ENCODE measurements around the gene LPA. TPM values are rescaled to one million over a fixed set of nuclear protein-coding genes. Genes with fewer than 3 reads are reported as not detected.
"Not testable (repeated sequence)": the region's sequence is repeated elsewhere in the genome, so short reads cannot be mapped to it uniquely, and the experiment has no call there.

LPA gene
- total RNA-seq, 1 donor from 2014 or later: not detected

GRCh38 chr6:160534050-160534696 is 129.9 kb downstream of the LPA start:
- Mint-ChIP-seq H3K4me3 (ENCODE audit: unreplicated experiment) (no peak overlapping the region), H3K36me3 (ENCODE audit: low read depth) (no peaks in the 10 kb centered on the region), H3K27me3 (ENCODE audit: low read depth) (peaks cover 14% of the 10 kb centered on the region), H3K9me3 (ENCODE audit: low read depth) (peaks cover 10% of the 10 kb centered on the region), H3K27ac (ENCODE audit: unreplicated experiment) (no peak overlapping the region), H3K4me1 (ENCODE audit: low read depth) (no peaks in the 10 kb centered on the region)
- TF ChIP-seq CTCF (IDR thresholded peaks at IDR 0.05): peak; percentile 98
- DNase-seq (ENCODE audit: low spot score): no peak

- peaks cover 13% of the 10 kb centered on the region for H3K9me3 Mint-ChIP-seq (ENCODE audit: low read depth)
- no peak for TF ChIP-seq CTCF (IDR thresholded peaks at IDR 0.05)
- H3K4me1 Mint-ChIP-seq (ENCODE audit: low read depth): no peaks in the 10 kb centered on the region
- no peak for DNase-seq (ENCODE audit: low spot score)
- H3K36me3 Mint-ChIP-seq (ENCODE audit: low read depth): no peaks in the 10 kb centered on the region
- no peak overlapping the region for H3K4me3 Mint-ChIP-seq (ENCODE audit: unreplicated experiment)
- H3K27me3 Mint-ChIP-seq (ENCODE audit: low read depth): peaks cover 12% of the 10 kb centered on the region
- no peak overlapping the region for H3K27ac Mint-ChIP-seq (ENCODE audit: unreplicated experiment)
Observed at GRCh38 chr6:160532315-160532714, 131.8 kb downstream of the LPA start.

- peaks cover 12% of the 10 kb centered on the region for H3K27me3 Mint-ChIP-seq (ENCODE audit: low read depth)
- no peak for DNase-seq (ENCODE audit: low spot score)
- peaks cover 13% of the 10 kb centered on the region for H3K9me3 Mint-ChIP-seq (ENCODE audit: low read depth)
- H3K4me1 Mint-ChIP-seq (ENCODE audit: low read depth): no peaks in the 10 kb centered on the region
- H3K4me3 Mint-ChIP-seq (ENCODE audit: unreplicated experiment): no peak overlapping the region
- no peaks in the 10 kb centered on the region for H3K36me3 Mint-ChIP-seq (ENCODE audit: low read depth)
- no peak overlapping the region for H3K27ac Mint-ChIP-seq (ENCODE audit: unreplicated experiment)
- TF ChIP-seq CTCF (IDR thresholded peaks at IDR 0.05): no peak
Observed at GRCh38 chr6:160531826-160532225, 132.2 kb downstream of the LPA start.

GRCh38 chr6:160529524-160529923 is 134.6 kb downstream of the LPA start:
- not testable (repeated sequence) for H3K36me3 Mint-ChIP-seq (ENCODE audit: low read depth)

GRCh38 chr6:160523223-160523622 is 140.9 kb downstream of the LPA start:
- DNase-seq (ENCODE audit: low spot score): no peak
- no peak for TF ChIP-seq CTCF (IDR thresholded peaks at IDR 0.05)
- peaks cover 16% of the 10 kb centered on the region for H3K4me1 Mint-ChIP-seq (ENCODE audit: low read depth)
- peaks cover 2% of the 10 kb centered on the region for H3K27me3 Mint-ChIP-seq (ENCODE audit: low read depth)
- H3K9me3 Mint-ChIP-seq (ENCODE audit: low read depth): peaks cover 8% of the 10 kb centered on the region
- no peak overlapping the region for H3K27ac Mint-ChIP-seq (ENCODE audit: unreplicated experiment)
- no peak overlapping the region for H3K4me3 Mint-ChIP-seq (ENCODE audit: unreplicated experiment)
- H3K36me3 Mint-ChIP-seq (ENCODE audit: low read depth): peaks cover 4% of the 10 kb centered on the region

More at GRCh38 chr6:160529524-160529923, 134.6 kb downstream of the LPA start:
- H3K27ac Mint-ChIP-seq (ENCODE audit: unreplicated experiment); DNase-seq (ENCODE audit: low spot score); H3K4me1 Mint-ChIP-seq (ENCODE audit: low read depth); H3K4me3 Mint-ChIP-seq (ENCODE audit: unreplicated experiment): not testable (repeated sequence)
- Mint-ChIP-seq H3K9me3 (ENCODE audit: low read depth) (peaks cover 22% of the 10 kb centered on the region), H3K27me3 (ENCODE audit: low read depth) (peaks cover 12% of the 10 kb centered on the region)

Measured in chondrocyte (in vitro differentiated cells).